GM19328 (cell line): Measurements from ENCODE around the gene GRID2IP.

ENCODE experiments used
- ATAC-seq: cut with Tn5 transposase; IDR thresholded peaks from one replicate; pipeline ENCODE4 v1.9.1; 2021; ENCODE audit warnings: mild to moderate bottlenecking, moderate library complexity; ENCODE audit not compliant: unreplicated experiment

Gene GRID2IP

GRCh38 chr7:6528401-6529130, 22.7 kb downstream of the GRID2IP start:
- ATAC-seq: no peak

- no peak for ATAC-seq
Observed at GRCh38 chr7:6526997-6527378, 24.3 kb downstream of the GRID2IP start.

DNA sequence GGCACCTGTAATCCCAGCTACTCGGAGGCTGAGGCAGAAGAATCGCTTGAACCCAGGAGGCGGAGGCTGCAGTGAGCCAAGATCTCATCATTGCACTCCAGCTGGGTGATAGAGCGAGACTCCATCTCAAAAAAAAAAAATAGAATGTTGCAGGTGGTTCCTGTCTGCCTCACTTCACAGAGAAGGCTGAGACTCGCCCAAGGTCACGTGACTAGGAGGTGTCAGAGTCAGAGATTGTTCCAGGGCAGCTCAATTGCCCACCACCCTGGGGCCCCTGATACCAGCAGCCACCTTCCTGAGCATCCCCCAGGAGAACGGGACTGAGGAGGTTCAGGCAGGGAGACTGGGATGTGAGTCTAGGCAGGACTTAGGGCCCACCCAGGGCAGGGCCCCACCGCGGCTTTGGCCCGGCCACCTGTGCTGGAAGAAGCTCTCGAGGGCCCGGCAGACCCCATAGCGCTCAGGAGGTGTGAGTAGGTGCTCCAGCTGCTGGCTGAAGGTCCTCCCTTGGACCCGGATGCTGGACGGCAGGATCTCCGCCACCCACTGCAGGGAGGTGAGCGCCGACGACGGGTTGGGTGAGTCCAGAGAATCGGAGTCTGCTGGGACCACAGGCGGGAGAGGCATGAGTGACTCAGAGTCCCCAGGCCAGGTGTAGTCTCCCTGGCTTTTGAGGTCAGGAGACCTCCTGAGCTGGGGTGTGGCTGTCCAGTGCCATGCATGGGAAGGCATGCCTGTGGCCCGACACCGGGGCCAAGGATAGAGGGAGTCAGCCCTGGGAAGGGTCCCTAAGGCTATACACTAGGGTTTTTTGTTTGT, 30.9 kb downstream of the GRID2IP start:
- no peak for ATAC-seq

DNA sequence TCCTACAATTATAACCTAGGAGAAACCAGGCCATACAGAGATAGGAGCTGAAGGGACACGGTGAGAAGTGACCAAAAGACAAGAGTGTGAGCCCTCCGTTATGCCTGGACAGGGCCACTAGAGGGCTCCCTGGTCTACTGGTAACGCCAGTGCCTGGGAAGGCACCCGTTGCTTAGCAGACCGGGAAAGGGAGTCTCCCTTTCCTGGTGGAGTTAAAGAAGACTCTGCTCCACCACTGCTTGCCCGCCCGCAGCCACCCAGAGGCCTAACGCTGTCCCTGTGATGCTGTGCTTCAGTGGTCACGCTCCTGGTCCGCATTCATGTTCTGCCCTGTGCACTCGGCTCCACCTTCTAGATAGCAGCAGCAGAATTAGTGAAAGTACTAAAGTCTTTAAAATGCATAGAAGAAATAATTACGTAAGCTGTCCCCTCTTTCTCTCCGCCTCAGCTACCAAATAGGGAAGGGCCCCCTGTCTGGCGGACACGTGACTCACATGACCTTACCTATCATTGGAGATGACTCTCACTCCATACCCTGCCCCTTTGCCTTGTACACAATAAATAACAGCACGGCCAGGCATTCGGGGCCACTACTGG, 34.8 kb downstream of the GRID2IP start:
- ATAC-seq: no peak

DNA sequence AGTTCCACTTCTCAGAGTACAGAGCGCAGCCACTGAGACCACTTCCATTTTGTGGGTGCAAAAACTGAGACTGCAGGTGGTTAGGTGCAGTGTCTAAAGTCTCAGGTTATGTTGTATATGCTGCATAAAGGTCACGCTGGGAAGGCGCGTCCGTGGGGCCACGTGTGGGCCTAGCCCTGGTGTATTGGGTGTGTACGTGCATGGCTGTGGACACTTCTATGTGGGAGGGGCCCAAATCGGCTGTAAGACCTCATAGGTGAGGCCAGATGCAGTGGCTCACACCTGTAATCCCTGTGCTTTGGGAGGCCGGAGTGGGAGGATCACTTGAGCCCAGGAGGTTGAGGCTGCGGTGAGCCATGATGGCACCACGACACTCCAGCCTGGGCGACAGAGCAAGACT, 37.7 kb downstream of the GRID2IP start:
- ATAC-seq: no peak

DNA sequence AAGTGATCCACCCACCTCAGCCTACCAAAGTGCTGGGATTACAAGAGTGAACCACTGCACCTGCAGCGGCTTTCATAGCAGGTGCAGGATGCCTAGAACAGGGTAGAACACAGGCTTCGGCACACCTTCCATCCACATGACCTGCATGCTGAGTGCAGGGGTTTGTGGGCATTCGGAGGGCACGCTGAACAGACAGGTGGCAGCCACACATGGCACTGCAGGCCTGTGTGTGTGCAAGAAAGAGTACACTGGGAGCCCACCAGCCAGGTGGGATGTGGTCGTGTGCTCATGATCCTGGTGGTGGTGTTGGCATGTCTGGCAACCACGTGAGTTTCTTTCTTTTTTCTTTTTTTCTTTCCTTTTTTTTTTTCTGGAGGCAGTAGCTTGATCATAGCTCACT, 38.4 kb downstream of the GRID2IP start:
- ATAC-seq: no peak

DNA sequence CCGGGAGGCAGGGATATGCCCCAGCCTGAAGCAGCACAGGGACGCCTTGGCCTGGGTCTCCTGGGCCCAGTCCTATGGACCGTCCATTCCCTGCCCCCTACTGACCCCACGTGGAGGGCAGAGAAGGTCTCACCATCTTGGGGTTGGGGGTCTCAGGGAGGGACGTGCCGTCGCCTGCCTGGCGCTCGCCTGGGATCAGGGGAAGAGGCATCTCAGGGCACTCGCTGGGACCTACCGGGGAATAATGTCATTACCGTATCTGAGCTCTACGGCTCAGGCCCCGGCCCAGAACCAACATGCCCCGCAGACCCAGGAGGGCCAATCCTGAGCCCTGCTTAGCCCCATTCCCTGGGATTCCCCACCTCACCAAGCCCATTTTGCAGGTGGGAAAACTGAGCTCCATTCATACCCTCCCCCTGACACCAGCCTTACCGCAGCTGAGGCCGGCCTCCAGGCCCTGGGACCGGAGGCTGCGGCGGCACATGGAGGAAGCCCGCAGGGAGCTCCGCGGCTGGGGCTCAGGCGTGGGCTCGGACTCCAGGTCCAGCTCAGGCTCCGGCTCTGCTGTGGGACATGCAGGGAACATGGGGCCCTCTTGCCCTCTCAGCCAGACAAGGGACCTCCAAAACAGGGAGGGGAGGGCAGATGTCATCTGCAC, 40.7 kb downstream of the GRID2IP start:
- ATAC-seq: no peak

DNA sequence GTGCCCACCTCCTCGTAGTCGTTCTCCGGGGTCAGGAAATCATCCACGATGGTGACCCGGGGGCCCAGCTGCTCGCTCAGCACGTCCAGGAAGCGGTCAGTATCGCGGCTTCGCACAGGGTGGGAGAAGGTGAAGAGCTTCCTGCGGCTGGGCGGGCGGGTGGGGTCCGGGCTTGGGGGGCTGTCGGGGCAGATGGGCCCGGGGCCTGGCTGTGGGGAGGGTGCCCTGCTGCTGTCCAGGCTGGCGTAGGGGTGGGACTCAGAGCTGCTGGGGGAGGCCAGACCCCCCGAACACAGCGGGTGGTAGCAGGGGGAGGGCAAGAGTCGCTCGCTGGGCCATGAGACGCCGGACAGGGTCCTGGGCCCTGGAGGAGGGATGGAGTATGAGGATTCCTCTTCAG, 42.3 kb downstream of the GRID2IP start:
- no peak for ATAC-seq

GRCh38 chr7:6508539-6508938, 42.7 kb downstream of the GRID2IP start:
- ATAC-seq: no peak

GRCh38 chr7:6507906-6508305, 43.4 kb downstream of the GRID2IP start:
- no peak for ATAC-seq

GRCh38 chr7:6505685-6506559, 45.3 kb downstream of the GRID2IP start:
- no peak for ATAC-seq

DNA sequence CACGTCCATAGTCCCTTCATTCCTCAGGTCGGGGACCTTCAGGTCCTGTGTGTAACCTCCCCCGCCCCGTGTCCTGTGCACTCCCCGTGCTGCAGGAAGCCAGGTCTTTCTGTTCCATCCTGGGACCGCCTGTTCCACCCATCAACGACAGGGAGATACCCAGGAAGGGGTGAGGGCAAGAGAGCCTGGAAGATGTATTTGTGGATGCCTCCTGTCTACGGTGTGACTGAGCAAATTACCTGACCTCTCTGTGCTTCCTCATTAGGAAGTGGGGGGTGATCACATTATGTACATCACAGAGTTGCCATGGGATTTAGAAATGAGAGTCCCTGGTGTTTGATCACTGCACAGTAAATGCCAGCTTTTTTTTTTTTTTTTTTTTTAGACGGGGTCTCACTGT, 46.3 kb downstream of the GRID2IP start:
- no peak for ATAC-seq

DNA sequence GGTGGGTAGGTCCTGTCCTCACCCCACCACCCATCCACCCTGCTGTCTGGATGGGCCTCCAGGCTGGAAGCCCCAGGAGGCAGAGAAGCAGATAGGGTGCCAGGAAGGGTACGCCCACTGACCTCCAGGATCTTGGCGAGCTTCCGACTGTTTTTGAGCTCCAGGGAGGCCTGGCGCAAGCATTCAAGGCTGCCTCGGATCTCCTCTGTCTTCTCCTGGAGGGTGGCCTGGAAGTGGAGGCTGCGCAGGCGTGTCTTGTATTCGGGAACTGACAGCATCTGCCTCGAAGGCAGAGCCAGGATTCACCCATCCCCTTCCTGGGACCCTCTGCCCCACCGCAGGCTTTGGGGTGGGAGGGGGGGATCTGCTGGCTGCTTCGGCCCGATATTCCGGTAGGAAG, 48.4 kb downstream of the GRID2IP start:
- ATAC-seq: no peak

GRCh38 chr7:6501586-6502564, 49.4 kb downstream of the GRID2IP start:
- ATAC-seq: no peak

GRCh38 chr7:6500691-6501090, 50.6 kb downstream of the GRID2IP start:
- ATAC-seq: no peak

GRCh38 chr7:6497994-6498393, 53.3 kb downstream of the GRID2IP start:
- ATAC-seq: no peak

DNA sequence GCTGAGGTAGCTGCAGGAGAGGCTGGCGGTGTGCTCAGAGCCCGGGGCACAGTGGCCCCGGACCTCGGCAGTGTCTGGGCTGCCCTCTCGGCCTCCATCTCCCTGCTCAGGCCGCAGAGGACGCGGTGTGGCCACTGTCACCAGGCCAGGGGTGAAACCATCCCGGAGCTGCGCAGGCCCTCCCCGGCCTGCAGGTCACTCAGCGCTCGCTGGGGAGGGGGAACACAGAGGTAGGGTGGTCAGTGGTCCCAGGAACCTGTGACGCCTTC, 53.7 kb downstream of the GRID2IP start:
- no peak for ATAC-seq

GRCh38 chr7:6496842-6497636, 54.2 kb downstream of the GRID2IP start:
- no peak for ATAC-seq
